EL (cell line): ENCODE data around the gene CHML.
A peak's percentile ranks its signal among the peaks of the same experiment; 100 is the strongest.

Source experiments
- DNase-seq: peaks from one replicate; pipeline ENCODE4 v3.0.0-alpha.2; 2016

Gene CHML

DNA sequence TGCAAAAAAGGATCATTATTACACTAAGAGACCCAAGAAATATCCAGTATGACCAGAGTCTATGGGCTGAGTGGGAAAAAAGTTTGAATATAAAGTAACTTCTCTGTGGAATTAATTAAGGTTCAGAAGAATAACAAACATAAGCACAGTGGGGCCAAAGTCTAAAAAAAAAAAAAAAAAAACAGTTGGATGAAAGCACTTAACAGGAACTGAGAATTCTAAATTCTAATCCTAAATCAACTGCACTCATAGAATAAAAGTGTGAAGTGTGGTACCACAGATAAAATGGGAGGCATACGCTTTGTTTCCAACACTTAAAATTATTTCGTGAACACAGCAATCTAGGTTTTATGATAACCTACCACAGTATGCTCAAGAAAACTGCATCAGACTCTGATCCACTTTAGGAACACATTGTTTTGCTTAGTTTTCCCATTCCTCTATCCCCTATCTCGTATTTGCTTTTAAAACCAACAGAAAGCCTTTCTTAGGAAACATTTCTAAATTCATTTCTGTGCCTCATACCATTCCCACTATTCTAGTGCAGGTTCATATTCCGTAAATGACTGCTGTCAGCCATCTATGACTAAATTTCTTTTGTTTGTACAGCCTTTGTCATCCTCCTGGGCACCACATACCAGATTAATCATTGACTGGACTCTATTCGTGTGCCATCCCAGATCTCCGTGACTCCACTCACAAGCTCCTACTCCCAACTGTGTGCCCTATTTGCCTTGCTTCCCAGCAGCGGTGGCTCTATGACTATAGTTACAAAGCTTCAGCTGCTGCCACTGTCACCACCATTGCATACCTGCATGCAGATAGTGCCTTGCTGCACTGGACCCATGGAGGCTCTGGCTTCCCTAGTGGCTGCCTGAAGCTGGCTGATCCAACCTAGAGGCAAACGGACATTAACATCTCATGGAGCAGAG, 24.9 kb downstream of the CHML start:
- peak; percentile 36 for DNase-seq

DNA sequence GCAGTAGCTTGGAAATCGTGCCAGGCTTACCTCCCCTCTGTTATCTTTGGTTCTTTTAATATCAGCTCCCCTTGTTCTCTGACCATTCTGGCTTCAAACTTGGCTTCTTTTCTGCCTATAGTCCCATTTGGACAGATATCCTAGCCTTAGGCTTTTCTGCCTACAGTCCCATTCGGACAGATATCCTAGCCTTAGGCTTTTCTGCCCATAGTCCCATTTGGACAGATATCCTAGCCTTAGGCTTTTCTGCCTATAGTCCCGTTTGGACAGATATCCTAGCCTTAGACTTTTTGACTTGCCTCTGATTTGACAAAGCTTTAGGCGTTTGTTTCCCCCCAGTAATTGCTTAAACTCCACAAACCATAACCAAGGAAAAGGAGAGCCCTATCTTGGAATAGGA, 25.6 kb downstream of the CHML start:
- no peak for DNase-seq

DNA sequence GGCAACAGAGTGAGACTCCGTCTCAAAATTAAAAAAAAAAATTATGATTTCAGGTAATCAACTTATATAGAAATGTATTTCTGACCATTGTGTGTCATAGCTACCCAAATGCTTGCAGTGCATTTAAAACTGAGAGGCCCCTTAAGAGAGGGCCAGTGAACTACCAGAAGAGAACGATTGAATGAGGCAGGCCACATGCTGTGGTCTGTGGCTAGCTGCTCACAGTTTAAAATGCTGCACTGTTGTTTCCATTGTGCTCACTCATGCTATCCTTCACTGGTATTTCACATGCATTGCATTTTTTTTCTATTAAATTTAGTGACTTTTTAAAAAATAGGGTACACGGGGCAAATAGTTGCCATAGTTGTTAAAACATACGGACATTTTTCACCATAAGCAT, 26.0 kb downstream of the CHML start:
- no peak for DNase-seq

DNA sequence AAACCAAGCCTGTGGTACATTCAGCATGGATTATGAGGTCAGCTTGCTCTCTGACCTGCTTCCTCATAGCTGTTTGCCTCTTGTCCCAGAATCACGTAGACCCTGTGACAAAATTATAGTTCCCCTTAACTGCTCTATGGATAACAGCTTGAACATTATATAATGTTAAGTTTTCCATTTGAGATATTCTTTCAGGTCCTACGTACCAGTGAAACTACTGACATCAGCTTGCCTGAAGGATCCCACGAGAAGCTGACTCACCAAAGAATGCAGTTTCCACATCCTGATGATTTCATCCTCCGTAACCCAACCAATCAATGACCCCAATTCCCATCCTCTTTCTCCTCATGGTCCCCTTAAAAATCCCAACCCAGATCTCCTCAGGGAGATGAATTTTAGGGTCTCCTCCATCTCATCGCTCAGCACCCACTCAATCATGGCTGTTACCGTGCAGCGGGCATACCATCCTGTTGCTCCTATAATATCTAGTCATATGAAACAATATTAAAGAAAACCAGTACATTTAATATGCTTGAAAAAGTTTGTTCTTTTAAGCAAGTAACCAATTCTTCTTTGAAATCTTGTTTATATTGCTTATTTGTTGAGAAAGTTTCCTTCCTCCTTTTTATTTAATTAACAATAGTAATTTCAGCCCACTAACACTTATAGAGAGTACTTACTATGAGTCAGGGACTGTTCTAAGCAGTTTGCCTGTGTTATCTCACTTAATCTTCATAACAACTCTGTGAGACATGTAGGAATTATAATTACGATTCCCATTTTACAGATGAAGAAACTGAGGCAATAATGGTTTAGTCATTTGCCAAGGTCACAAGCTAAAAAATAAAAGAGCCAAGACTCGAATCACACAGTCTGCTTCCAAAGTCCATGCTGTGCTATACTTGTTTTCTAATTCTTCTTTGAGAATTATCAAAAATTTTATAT, 27.4 kb downstream of the CHML start:
- peak; percentile 95 for DNase-seq

DNA sequence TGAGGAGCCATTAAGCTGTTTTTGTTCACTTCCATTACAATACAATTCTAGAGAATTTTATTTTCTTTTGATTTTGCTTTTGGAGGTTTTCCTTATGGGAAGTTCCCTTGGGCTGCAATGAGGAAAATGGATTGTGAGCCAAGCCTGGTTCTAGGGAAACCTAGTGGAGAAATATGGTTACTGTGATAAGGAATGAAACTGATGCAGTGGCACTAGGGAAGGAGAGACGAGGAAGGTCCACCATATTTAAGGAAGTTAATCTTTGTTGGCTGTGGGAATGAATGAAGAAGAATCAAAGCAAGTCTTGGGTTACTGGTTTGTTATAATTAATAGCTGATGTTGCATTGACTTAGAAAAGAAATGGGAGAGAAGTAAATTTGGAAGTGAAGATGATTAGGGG, 28.4 kb downstream of the CHML start:
- no peak for DNase-seq

DNA sequence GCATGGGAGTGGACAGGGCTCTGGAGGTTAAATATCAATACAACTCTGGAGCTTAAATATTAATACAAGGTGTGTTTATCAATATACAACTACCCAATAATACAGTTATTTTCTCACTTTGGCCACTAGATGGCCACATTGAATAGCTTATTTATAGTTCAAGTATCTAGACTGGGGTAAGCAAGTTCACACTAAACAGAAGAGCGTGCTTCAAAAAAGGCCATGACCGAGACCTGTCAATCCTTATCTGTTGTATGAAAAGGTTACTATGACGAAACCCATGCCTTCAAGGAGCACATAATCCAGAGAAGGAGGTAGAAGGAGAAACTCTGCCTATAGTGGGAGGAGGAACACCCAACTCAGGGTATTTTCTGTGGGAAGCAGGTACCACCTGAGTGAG, 29.1 kb downstream of the CHML start:
- peak; percentile 67 for DNase-seq

DNA sequence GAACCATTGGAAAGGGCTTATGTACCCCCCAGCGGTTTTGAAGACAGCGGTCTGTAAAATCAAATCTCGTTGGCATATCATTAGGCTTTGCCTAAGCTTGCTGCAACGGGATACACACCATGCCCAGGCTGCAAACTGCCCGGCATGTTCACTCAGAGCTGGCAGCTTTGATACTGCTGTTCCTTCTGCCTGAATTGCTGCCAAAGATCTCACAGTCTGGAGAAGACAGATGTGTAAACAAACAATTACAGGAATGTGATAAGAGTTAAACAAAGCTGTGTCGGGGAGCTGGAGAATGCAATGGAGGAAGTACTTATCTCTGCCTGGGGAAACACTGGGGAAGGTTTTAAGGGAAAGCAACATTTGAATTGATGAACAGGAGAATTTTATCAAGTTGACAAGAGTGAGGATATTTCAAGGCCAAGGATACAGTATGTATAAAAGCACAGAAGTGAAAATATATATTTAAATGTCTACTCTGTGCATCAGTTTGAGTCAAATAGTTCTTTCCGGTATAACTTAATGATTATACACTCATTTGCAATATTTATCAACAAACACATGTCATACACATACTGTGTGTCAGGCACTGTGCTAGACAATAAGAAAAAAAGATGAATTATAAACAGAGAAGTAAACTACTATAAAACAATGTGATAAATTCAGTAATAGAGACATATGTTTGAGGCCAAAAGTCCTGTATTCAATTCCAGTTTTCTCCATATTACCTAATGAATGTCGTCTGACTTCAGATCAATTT, 29.9 kb downstream of the CHML start:
- peak; percentile 46 for DNase-seq

DNA sequence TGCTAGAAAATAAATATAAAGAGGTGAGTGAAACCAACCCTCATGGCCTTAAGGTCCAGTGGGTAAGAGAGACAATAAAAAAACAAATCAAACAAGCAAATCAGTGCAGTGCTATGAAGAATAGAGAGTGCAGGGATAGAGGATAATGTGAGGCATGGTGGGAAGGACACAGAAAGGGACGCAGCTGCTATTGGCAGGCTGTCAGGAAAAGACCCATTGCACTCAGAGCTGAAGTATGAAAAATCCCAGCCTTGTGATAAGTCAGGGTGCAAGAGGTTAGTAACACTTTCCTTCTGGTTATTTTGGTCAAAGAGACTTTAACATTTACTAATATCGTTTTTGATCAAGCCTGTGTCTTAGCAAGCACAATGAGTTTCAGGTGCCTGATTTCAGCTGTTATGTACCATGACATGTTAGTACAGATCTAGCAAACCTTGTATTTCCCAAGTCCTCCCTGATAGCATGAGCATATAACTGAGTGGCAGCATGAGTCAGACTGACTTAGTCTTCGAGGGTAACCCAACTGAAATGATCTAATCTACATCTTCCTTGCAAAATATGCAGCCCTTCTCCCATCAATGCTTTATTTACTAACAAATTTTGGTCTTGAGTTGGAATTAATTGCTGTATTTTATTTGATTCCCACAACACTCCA, 31.7 kb downstream of the CHML start:
- peak; percentile 77 for DNase-seq

DNA sequence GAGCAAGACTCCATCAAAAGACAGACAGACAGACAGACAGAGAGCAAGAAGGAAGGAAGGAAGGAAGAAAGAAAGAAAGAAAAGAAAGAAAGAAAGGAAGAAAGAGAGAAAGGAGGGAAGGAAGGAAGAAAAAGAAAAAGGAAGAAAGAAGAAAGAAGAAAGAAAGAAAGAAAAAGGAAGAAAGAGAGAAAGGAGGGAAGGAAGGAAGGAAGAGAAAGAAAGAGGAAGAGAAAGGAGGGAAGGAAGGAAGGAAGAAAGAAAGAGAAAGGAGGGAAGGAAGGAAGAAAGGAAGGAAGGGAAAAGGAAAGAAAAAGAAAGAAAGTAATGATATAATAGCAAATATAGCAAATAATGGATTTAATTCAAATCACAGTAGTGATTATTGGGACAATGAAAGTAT, 32.7 kb downstream of the CHML start:
- DNase-seq, result no peak

DNA sequence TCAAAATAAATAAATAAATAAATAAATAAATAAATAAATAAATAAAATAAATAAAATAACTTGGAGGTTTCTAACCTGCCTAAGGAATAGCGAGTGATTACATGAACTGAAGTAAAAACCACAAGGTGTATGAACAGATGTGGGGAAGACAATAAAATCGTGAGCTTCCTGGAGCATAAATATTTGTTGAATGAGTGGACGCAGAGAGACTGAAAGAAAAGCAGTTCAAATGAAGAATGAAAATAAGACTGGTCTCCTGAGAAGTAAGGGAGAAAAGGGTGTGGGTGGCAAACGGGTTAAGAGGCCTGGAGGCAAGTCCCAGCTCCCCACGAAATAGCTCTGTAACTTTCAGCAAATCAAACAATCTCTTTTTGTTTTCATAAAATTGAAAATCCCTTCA, 33.6 kb downstream of the CHML start:
- DNase-seq, result peak; percentile 65

DNA sequence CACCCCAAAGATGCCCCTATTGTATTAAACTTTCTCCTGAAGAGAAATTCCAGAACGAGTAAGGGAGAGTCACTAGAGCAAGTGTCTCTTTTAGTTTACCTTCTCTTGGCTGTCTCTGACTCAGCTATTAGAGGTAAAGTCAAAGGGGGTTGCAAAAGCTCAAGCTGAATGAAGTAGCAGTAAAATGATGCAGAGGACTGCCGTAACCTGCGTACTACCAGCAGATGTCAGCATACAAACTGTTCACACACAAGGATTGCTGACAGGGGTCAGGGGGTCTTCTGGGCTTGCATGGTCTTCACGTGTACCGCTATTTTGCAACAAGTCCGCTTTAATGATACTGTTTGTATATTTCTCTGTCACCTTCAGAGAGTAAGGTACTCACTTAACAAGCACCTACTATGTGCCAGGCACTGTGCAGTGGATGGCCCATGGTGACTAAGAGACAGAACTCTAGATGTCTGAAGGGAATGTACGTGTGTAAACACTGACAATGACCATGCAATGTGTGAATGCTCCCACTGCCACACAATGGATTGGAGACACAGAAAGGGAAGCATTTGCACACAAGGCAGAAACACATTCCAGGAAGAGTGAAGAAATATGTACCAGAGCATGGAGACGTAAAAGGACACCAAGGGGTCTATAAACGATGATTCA, 34.9 kb downstream of the CHML start:
- no peak for DNase-seq

DNA sequence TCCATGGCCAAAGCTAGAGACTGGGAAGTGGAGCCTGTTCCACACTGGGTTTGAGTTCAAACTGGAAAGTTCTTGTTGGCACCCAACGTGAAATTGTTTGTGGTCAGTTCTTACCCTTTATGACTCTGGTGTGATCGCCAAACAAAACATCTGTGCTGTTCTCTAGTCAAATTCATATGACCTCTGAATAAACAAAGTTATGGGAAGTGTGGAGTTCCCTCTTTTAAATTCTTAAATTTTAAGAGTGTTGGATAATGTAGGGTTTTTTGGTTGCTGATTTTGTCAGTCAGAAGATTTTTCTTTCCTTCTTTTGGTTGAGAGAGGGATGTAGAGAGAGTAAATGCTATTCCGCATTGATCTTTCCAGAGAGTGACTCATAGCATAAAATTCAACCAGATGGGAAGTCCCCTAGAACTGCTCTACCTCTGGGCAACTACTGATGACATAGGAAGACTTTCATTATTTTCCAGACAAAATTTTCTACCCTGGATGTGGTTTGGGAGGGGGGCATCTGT, 36.4 kb downstream of the CHML start:
- DNase-seq, result peak; percentile 75

DNA sequence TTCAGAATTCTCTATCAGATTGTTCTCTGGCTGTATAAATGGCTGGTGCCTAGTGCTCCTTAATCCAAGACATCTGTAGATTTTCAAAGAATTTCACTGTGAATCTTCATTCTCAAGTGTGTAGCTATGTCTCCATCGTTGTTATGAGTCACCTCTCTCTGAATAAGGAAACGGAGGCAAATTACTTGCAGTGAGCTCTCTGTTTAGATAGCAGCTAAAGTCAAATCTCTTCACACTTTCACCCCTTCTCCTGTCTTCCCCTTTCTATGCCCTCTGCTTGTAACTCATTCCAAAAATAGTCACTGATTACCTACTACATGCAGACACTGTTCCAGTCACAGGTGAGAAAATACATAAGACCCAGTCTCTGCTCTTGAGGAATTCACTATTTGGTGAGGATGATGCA, 39.7 kb downstream of the CHML start:
- peak; percentile 60 for DNase-seq

DNA sequence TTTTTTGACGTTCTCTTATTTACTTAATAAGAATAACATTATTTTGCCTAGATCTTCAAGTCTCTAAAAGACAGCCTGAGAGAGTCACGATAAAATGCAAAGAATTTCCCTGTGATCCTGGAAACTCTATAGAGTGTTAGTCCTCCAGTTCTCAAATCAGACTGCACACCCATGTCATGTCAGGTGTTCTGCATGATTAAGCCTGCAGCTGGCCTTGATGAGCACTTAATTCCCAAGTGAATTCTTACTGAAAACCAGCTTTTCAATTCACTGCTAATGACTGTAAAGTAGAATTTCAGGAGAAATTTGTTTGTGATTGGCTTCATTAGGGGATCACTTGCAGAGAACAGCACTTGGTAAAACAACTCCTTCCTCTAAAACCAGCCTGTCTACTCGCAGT, 41.9 kb downstream of the CHML start:
- DNase-seq, result no peak

DNA sequence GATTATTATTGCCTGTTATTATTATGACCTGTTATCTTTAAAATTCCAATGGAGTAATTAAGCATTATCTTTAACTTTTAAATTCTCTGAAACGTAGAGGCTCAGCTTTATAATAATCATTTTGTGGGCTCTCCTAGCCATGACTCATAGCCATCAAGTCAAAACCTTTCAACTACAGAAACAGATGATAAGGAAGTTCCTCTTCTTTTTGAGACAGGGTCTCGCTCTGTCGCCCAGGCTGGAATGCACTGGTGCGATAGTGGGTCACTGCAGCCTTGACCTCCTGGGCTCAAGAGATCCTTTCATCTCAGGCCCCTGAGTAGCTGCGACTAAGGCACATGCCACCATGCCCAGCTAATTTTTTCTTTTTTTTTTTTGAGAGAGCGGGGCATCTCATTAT, 43.5 kb downstream of the CHML start:
- no peak for DNase-seq

DNA sequence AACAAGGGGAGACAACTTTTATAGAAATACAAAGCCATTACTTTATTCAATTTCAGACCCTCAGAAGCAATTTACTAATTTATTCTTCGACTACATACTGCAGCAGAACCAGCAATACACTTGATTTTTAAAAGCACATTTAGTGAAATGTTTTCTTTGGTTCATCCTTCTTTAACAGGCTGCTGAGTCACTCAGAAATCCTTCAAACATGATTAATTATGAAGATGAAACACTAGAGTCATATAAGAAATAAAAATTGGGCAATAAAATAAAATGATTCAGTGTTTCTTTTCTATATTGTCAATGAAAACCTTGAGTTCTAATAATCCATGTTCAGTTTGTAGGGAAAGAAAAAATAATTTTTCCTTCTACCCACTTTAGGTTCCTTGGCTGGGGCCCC, 47.0 kb downstream of the CHML start:
- DNase-seq, result peak; percentile 56

DNA sequence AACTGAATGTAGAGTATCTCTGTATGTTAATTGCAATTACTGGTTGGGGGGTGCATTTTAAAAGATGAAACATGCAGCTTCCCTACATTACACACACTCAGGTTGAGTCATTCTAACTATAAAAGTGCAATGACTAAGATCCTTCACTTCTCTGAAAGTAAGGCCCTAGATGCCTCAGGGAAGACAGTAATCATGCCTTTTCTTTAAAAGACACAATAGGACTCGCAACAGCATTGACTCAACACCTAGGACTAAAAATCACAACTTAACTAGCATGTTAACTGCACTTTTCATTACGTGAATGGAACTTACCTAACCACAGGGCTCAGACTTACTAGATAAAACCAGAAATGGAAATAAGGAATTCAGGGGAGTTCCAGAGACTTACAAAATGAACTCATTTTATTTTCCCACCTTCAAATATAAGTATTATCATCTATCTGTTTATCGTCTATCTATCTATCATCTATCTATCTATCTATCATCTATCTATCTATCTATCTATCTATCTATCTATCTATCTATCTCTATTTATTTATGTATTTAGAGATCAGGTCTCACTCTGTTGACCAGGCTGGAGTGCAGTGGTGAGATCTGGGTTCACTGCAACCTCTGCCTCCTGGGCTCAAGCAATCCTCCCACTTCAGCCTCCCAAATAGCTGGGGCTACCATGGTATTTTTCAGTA, 47.8 kb downstream of the CHML start:
- DNase-seq, result peak; percentile 91

DNA sequence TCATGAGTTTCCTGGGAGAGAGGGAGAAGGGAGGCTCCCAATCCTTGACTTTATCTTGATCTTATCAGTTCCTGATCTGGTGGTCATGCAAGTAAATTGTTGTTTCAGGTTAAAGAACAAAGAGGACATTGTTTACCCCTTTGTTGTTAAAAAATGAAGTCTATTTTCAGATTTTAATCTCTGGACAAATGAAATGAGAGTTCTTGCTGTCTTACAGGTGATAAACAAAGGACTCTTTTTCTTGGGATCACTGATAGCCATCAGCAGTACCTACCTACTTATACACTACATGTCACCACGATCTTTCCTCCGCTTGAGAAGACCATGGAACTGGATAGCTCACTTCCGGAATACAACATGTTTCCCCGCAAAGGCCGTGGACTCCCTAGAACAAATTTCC, 48.4 kb downstream of the CHML start:
- no peak for DNase-seq

DNA sequence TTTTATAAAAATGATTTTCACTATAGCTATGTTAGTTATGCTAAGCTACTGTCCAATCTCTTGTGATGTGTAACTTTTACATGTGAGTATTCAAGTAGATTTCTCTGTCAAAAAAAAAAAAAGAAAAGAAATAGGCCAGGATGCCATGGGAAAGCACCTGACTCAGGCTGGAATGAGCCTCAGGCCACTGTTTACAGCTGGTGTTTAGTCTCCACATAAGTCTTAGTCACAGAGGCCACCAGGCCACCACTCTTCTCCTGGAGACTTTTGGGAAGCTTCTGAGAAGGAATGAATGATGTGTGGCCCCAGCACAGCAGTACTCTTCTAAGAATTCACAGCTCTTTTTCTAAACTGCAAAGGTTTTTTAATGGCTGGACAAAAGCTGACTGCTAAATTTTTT, 48.9 kb downstream of the CHML start:
- DNase-seq, result peak; percentile 92

DNA sequence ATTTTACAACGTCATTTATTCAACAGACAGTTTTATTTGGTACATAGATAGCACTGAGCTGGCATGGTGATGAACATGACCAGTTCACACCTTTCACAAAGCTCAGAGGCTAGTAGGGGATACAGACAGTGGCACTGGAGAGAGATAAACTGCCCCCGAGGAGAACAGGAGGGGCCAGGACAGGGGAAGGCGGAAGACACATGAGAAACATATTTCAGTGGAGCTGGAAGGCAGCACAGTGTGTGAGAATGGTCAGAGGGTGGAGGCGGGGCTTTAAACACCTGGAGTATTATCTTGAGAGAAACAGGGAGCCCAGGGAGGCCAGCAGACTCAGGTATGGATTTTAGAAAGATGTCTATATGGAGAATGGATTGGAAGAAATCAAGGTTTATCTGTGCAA, 49.5 kb downstream of the CHML start:
- no peak for DNase-seq
